ENCODE results near the gene NMNAT3. TPM values are rescaled to one million over a fixed set of nuclear protein-coding genes. Genes with fewer than 3 reads are reported as not detected.

NMNAT3 gene
- total RNA-seq, 1 experiment from 2014 or later: 4.6 TPM

GRCh38 chr3:139674571-139675260 lies 3.1 kb downstream of the NMNAT3 start (continued):
- no peak for TF ChIP-seq EMX1 (CRISPR knock-in tag; IDR thresholded peaks at IDR 0.05)
- TF ChIP-seq IRF2 (CRISPR knock-in tag; IDR thresholded peaks at IDR 0.05; ENCODE audit: borderline replicate concordance, low read depth): no peak
- TF ChIP-seq ZSCAN18 (CRISPR knock-in tag; IDR thresholded peaks at IDR 0.05): no peak
- no peak for TF ChIP-seq ATF2 (CRISPR knock-in tag; IDR thresholded peaks at IDR 0.05; ENCODE audit: borderline replicate concordance, low read depth)
- no peak for TF ChIP-seq ETV6 (CRISPR knock-in tag; IDR thresholded peaks at IDR 0.05)

- POLR2A ChIA-PET: no interaction called here
- TF ChIP-seq ZNF532 (CRISPR knock-in tag; IDR thresholded peaks at IDR 0.05; ENCODE audit: borderline replicate concordance) (no peak), HMGA2 (CRISPR knock-in tag; IDR thresholded peaks at IDR 0.05) (no peak), FOXP4 (CRISPR knock-in tag; IDR thresholded peaks at IDR 0.05) (no peak), NFATC4 (CRISPR knock-in tag; IDR thresholded peaks at IDR 0.05) (no peak), KAT7 (CRISPR knock-in tag; IDR thresholded peaks at IDR 0.05; ENCODE audit: borderline replicate concordance) (no peak), ZNF317 (CRISPR knock-in tag; IDR thresholded peaks at IDR 0.05; ENCODE audit: borderline replicate concordance, low read depth) (no peak), GTF2I (CRISPR knock-in tag; conservative IDR thresholded peaks at IDR 0.05) (no peak), FOXP1 (CRISPR knock-in tag; IDR thresholded peaks at IDR 0.05; ENCODE audit: borderline replicate concordance) (no peak), ETV6 (CRISPR knock-in tag; IDR thresholded peaks at IDR 0.05) (no peak)
- TF ChIP-seq, protein P1, sequence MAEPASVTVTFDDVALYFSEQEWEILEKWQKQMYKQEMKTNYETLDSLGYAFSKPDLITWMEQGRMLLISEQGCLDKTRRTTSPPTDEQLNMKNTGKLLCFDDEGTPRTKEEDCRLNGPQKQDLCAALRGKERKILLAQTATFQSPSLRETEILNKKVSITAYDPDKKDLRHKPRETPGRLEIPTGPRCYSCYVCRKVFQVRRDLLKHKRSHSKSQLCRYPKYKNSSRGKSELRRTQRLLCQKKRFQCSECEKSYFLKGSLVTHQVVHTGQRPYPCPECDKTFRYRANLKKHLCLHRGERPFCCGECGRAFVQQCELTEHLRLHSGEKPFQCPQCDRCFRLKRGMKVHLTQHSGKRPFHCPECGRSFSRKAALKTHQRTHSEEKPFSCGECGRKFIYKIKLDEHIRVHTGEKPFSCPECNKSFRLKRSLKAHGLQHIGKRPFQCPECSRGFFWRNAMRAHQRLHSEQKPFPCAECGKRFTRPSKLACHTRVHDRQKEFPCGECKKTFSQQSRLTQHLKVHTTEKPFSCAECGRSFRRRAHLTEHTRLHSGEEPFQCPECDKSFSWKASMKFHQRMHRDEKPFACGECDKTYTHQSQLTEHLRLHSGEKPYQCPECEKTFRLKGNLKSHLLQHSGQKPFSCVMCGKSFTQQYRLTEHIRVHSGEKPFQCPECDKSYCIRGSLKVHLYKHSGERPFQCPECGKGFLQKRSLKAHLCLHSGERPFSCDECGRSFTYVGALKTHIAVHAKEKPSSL (CRISPR knock-in tag; conservative IDR thresholded peaks at IDR 0.05): no peak
- peaks cover 59% of the 10 kb centered on the region for H3K4me1 Mint-ChIP-seq
- peaks cover 30% of the 10 kb centered on the region for H3K27me3 Mint-ChIP-seq (ENCODE audit: low read depth)
- CTCF ChIA-PET: interaction anchor here (1.0 kb wide), 1 partner anchor 21 kb away, joined by 3 read pairs; no protein-coding TSS in a partner anchor
- no peak overlapping the region for H3K27ac Mint-ChIP-seq
- H3K36me3 Mint-ChIP-seq: no peaks in the 10 kb centered on the region
- no peak overlapping the region for H3K4me3 Mint-ChIP-seq
- DNase-seq (ENCODE audit: low spot score) (no peak), ATAC-seq (no peak)
- no peaks in the 10 kb centered on the region for H3K9me3 Mint-ChIP-seq
Measured at GRCh38 chr3:139672884-139673283, 4.9 kb downstream of the NMNAT3 start.

All from WTC11 (cell line).